ENCODE measurements around the gene PCSK5. TPM values are rescaled to one million over a fixed set of nuclear protein-coding genes. Genes with fewer than 3 reads are reported as not detected.

Gene PCSK5
- polyA plus RNA-seq, 1 donor (not counting 4 experiments of a cell fraction or from before 2014, with no cell fraction given), result 1.9 TPM

GRCh38 chr9:76249309-76249708 is 358.8 kb downstream of the PCSK5 start:
- Histone ChIP-seq H4K20me1 (ENCODE audit: control insufficient read depth, extremely low read depth, insufficient read depth, low read length) (no peaks in the 10 kb centered on the region), H3K27ac (ENCODE audit: control insufficient read depth, insufficient read depth, low read length) (no peak overlapping the region), H2AFZ (ENCODE audit: control insufficient read depth, low read length) (no peak overlapping the region), H3K4me1 (ENCODE audit: control insufficient read depth, extremely low read depth, insufficient read depth, low read length) (no peaks in the 10 kb centered on the region), H3K9me1 (ENCODE audit: control insufficient read depth, extremely low read depth, insufficient read depth, low read length) (no peaks in the 10 kb centered on the region), H3K4me2 (ENCODE audit: control insufficient read depth, extremely low read depth, insufficient read depth, low read depth, low read length) (no peak overlapping the region), H3K36me3 (ENCODE audit: control insufficient read depth in 2 of 2, extremely low read depth in 1 of 2, insufficient read depth in 2 of 2, low read length in 2 of 2) (no peaks in the 10 kb centered on the region), H3K9ac (ENCODE audit: control insufficient read depth, extremely low read depth, insufficient read depth, low read length) (no peak overlapping the region), H3K79me2 (ENCODE audit: control insufficient read depth, insufficient read depth, low read length) (no peaks in the 10 kb centered on the region), H3K4me3 (ENCODE audit: control insufficient read depth in 2 of 3, extremely low read depth in 1 of 3, insufficient read depth in 2 of 3, low read depth in 1 of 3, low read length in 3 of 3) (no peak overlapping the region), H3K9me3 (ENCODE audit: control insufficient read depth, low read depth, low read length) (no peaks in the 10 kb centered on the region), H3K27me3 (ENCODE audit: control insufficient read depth, extremely low read depth, insufficient read depth, low read length) (no peaks in the 10 kb centered on the region)
- dilution Hi-C loops (cut with MboI; ENCODE audit: extremely low pct_ligation_motif_present, low sequenced_read_pairs), result no loop called here
- DNase-seq (ENCODE audit: low read depth, low spot score), result no peak
- no peak for FAIRE-seq
- no peak for TF ChIP-seq CTCF (optimal IDR thresholded peaks at IDR 0.05 in 1 of 3, IDR thresholded peaks at IDR 0.05 in 1 of 3, conservative IDR thresholded peaks at IDR 0.05 in 1 of 3; ENCODE audit: extremely low read depth in 1 of 3, insufficient read depth in 2 of 3, low read length in 3 of 3)
- TF ChIP-seq EZH2 (IDR thresholded peaks at IDR 0.05; ENCODE audit: low read length), result no peak

DNA sequence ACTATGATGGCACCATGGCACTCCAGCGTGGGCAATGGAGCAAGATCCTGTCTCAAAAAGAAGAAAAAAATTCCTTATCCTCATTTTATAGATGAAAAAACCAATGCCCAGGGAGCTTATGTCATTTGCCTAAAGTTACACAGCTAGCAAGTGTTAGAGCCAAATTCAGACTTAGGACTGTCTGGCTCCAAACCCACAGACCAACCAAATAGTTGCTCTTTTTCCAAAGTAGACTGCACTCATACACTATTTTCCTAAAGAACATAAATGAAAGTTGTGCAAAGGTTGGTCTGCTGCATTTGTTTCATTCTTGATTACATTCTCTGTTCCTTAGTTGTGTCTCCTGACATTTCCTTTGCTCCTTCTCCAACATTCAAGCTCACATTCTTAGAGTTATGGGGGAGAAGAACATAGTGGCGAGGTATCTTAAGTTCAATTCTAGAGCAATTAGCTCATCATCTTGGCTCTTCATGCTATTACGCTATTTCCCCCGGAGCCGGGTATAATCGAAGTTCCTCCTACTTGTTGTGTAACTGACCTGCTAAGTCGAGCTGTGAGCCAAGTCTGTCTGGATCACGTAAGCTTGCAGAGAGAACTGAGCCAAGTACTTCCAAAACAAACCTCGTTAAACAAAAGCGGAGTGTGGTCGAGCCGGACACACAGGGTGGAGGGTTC is 365.4 kb downstream of the PCSK5 start:
- Histone ChIP-seq H4K20me1 (ENCODE audit: control insufficient read depth, extremely low read depth, insufficient read depth, low read length) (no peaks in the 10 kb centered on the region), H3K4me1 (ENCODE audit: control insufficient read depth, extremely low read depth, insufficient read depth, low read length) (peaks cover 6% of the 10 kb centered on the region), H3K9ac (ENCODE audit: control insufficient read depth, extremely low read depth, insufficient read depth, low read length) (no peak overlapping the region), H3K27me3 (ENCODE audit: control insufficient read depth, extremely low read depth, insufficient read depth, low read length) (peaks cover 4% of the 10 kb centered on the region), H2AFZ (ENCODE audit: control insufficient read depth, low read length) (peak overlapping the region; percentile 71), H3K79me2 (ENCODE audit: control insufficient read depth, insufficient read depth, low read length) (no peaks in the 10 kb centered on the region), H3K4me3 (ENCODE audit: control insufficient read depth in 2 of 3, extremely low read depth in 1 of 3, insufficient read depth in 2 of 3, low read depth in 1 of 3, low read length in 3 of 3) (peak overlapping the region in 1 of 3 experiments; percentile 28), H3K27ac (ENCODE audit: control insufficient read depth, insufficient read depth, low read length) (no peak overlapping the region), H3K9me1 (ENCODE audit: control insufficient read depth, extremely low read depth, insufficient read depth, low read length) (no peaks in the 10 kb centered on the region), H3K4me2 (ENCODE audit: control insufficient read depth, extremely low read depth, insufficient read depth, low read depth, low read length) (peak overlapping the region; percentile 66), H3K36me3 (ENCODE audit: control insufficient read depth in 2 of 2, extremely low read depth in 1 of 2, insufficient read depth in 2 of 2, low read length in 2 of 2) (no peaks in the 10 kb centered on the region), H3K9me3 (ENCODE audit: control insufficient read depth, low read depth, low read length) (no peaks in the 10 kb centered on the region)
- no peak for DNase-seq (ENCODE audit: low read depth, low spot score)
- TF ChIP-seq CTCF (optimal IDR thresholded peaks at IDR 0.05 in 1 of 3, IDR thresholded peaks at IDR 0.05 in 1 of 3, conservative IDR thresholded peaks at IDR 0.05 in 1 of 3; ENCODE audit: extremely low read depth in 1 of 3, insufficient read depth in 2 of 3, low read length in 3 of 3), result no peak
- TF ChIP-seq EZH2 (IDR thresholded peaks at IDR 0.05; ENCODE audit: low read length), result no peak
- FAIRE-seq, result peak; percentile 36
- dilution Hi-C loops (cut with MboI; ENCODE audit: extremely low pct_ligation_motif_present, low sequenced_read_pairs), result no loop called here
